ENCODE measurements around the gene ACTR8. TPM values are rescaled to one million over a fixed set of nuclear protein-coding genes. Genes with fewer than 3 reads are reported as not detected.

The ACTR8 gene
- total RNA-seq, 1 donor: 8.1 TPM

DNA sequence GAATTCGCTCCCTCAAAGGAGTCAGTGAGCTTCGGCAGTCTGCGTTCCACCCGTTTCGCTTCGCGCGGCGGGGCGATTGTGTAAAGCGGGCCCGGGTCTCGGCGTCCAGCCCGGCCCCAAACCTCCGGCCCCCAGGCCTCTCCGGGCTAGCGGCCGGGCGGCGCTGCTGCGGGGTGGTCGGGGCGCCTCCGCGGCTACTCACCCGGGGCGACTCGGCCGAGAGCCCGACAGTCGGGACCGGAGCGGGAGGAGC, 36.1 kb downstream of the ACTR8 start:
- Histone ChIP-seq H3K27me3 (ENCODE audit: insufficient read depth, low read length) (peaks cover 44% of the 10 kb centered on the region), H3K9me3 (ENCODE audit: low read depth, low read length) (no peaks in the 10 kb centered on the region), H3K4me3 (ENCODE audit: low read length) (peak overlapping the region; percentile 34), H3K4me1 (ENCODE audit: insufficient read depth, low read length) (peaks cover 11% of the 10 kb centered on the region)

- H3K27me3 ChIP-seq (ENCODE audit: insufficient read depth, low read length): peaks cover 44% of the 10 kb centered on the region
- H3K9me3 ChIP-seq (ENCODE audit: low read depth, low read length): no peaks in the 10 kb centered on the region
- H3K4me3 ChIP-seq (ENCODE audit: low read length): peak overlapping the region; percentile 34
- peaks cover 11% of the 10 kb centered on the region for H3K4me1 ChIP-seq (ENCODE audit: insufficient read depth, low read length)
These were observed 36.7 kb downstream of the ACTR8 start for GRCh38 chr3:53845103-53845880.

DNA sequence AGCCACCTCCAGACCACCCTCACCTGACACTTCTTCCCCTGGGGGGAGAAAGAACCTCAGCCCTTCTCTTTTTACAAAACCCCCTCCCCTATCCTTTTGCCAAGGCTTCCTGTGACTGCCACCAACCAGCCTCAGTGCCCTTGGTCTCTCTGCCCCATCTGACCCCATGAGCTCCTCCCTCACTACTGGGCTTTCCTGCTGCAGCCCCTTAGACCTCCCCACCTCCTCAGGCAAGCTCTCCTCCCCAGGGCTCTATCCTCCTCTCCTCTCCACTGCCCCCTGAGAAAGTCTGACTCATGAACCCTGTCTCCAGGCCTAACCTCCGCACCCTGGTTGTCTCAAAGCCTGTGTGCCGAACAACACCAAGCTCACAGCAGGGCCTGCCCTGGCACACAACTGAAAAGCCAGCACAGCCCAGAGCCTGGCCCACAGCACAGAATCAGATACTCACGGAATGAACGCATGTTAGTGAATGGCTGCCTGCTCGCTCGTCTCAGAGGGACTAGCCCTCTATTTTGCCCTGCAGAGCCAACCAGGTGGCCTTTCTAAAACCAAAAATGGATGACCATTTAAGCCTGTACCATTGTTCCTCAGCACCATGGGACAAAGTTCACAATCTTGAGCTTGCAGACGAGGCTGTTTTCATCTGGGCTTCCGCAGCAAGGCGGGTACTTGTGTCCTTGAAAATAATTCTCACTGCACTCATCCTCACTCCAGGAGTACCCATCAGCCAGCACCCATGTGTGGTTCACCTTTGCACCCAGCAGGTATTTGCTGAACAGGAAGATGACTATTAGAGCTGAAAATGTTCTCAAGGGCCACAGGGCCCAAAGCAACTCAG, 37.5 kb downstream of the ACTR8 start:
- H3K27me3 ChIP-seq (ENCODE audit: insufficient read depth, low read length): peaks cover 44% of the 10 kb centered on the region
- H3K9me3 ChIP-seq (ENCODE audit: low read depth, low read length): no peaks in the 10 kb centered on the region

DNA sequence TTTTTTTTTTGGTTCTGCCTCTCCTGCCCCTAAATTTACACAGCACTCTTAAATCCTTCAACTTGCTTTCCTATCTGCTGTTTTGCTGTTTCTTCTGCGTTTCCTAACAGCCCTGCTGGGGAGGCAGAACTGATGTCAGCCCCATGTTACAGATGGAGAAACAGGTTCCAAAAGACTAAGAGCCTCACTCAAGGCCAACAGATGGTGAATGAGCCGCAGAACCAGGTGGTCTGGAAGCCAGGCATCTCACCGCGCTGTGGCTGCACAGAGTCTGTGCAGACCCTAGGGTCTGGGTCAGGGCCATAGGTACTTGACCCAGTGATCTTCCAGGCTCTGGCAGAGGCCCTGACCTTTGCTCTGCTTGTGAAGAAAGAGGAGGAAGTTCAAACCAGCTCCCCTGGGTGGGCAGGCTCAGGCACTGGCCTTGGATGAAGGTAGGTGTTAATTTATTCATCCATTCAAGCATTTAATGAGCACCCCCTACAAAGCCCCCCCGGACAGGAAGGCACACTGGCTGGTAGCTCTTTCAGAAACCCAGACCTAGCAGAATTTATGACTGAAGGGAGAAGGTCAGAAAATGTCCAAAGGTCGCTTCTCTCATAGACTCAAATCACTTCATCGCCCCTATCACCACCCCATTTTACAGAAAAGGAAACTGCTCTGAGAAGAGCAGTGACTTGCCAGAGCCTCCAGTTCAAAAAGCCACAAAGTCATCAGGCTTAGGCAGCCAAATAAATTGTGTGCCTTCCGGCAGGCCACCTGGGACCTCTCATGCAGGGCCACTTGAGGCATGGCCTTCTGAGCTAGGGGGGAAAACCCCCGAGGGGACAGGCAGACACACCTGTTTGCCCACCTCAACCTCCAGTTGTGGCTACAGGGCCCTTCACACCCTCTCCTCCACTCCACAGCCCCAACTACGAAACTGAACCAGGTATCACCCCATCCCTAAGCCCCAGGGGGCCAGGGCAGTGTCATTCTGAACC, 38.5 kb downstream of the ACTR8 start:
- Histone ChIP-seq H3K4me3 (ENCODE audit: low read length) (no peak overlapping the region), H3K27me3 (ENCODE audit: insufficient read depth, low read length) (peaks cover 37% of the 10 kb centered on the region)

More for the DNA sequence above, 37.5 kb downstream of the ACTR8 start:
- Histone ChIP-seq H3K4me3 (ENCODE audit: low read length) (no peak overlapping the region), H3K4me1 (ENCODE audit: insufficient read depth, low read length) (peaks cover 11% of the 10 kb centered on the region)

DNA sequence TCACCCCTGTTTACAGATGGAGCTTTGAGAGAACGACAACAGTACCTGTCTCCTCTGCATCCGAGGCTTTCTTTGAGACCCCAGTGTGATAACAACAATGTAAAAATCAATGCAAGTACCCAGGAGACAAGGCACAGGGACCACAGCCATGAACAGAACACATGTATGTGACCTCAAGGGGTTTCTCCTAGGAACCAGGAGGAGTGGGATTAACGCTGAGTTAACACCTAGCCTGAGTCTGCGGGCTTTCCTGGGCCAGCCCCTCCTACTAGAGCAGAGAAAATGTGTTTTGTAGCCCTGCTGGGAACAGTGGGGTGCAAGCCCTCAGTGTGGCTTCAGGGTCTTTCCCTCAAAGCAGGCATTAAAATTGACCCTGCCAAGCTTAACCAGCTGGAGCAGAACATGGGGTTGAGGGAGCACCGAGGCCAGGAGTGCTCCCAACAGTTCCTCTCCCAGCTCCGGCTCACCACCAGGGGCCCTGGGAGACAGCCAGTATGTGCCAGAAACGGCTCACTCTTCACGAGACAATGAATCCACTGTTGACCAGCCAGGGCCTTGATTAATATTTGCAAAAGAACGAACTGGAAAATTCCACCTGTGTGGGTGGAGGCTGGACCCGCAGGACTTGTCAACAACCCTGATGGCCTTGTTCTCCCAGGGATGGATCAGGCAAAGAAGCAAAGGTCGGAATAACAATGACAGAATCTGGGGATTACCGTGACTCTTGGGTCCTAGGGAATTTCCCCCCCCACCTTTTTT, 39.3 kb downstream of the ACTR8 start:
- peaks cover 28% of the 10 kb centered on the region for H3K27me3 ChIP-seq (ENCODE audit: insufficient read depth, low read length)
- no peaks in the 10 kb centered on the region for H3K9me3 ChIP-seq (ENCODE audit: low read depth, low read length)
- no peak overlapping the region for H3K4me3 ChIP-seq (ENCODE audit: low read length)
- H3K4me1 ChIP-seq (ENCODE audit: insufficient read depth, low read length): peaks cover 11% of the 10 kb centered on the region

More for the DNA sequence above, 38.5 kb downstream of the ACTR8 start:
- H3K9me3 ChIP-seq (ENCODE audit: low read depth, low read length): no peaks in the 10 kb centered on the region
- peaks cover 11% of the 10 kb centered on the region for H3K4me1 ChIP-seq (ENCODE audit: insufficient read depth, low read length)

- Histone ChIP-seq H3K27me3 (ENCODE audit: insufficient read depth, low read length) (peaks cover 16% of the 10 kb centered on the region), H3K9me3 (ENCODE audit: low read depth, low read length) (no peaks in the 10 kb centered on the region)
These were observed 40.7 kb downstream of the ACTR8 start for GRCh38 chr3:53841296-53841695.

GRCh38 chr3:53837331-53837730, 44.6 kb downstream of the ACTR8 start:
- Histone ChIP-seq H3K27me3 (ENCODE audit: insufficient read depth, low read length) (no peaks in the 10 kb centered on the region), H3K4me3 (ENCODE audit: low read length) (no peak overlapping the region), H3K9me3 (ENCODE audit: low read depth, low read length) (no peaks in the 10 kb centered on the region), H3K4me1 (ENCODE audit: insufficient read depth, low read length) (peaks cover 22% of the 10 kb centered on the region)

More at GRCh38 chr3:53841296-53841695, 40.7 kb downstream of the ACTR8 start:
- peaks cover 6% of the 10 kb centered on the region for H3K4me1 ChIP-seq (ENCODE audit: insufficient read depth, low read length)
- H3K4me3 ChIP-seq (ENCODE audit: low read length): no peak overlapping the region

DNA sequence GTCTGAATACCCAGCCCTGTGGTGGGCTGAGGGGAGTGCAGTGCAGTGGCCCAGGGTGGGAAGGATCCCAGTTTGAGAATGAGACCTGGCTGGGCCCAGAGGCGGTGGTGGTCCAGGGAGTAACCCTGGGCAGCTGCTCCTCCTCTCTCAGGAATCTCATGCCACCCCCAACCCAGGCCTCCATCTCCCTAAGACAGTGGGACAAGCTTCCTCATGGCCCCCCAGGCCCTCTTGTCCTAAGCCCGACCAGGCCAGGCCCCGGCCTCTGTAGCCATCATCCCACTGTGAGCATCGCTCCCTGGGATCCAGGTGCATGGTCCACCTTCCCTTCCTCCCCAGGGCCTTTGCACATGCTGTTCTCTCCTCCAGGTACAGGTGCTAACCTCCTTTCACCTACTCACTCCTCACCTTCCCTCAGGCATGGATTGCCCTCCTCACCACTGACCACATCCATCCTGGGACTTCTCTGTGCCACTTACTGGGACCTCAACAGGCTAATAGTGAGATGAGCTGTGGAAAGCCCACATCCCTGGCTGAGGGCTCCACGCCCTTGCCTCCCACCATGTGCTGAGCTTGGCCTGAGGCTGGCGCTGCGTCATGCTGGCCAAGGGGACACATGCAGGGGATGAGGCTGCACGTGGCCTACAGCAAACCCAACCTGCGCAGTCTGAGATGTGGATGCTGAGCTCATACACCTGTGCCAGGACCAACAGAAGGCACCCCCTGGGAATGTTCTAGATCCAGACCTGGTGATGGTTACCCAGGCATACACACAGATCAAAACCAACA, 45.7 kb downstream of the ACTR8 start:
- Histone ChIP-seq H3K4me3 (ENCODE audit: low read length) (no peak overlapping the region), H3K9me3 (ENCODE audit: low read depth, low read length) (no peaks in the 10 kb centered on the region), H3K4me1 (ENCODE audit: insufficient read depth, low read length) (peaks cover 22% of the 10 kb centered on the region), H3K27me3 (ENCODE audit: insufficient read depth, low read length) (no peaks in the 10 kb centered on the region)

- H3K4me1 ChIP-seq (ENCODE audit: insufficient read depth, low read length): peaks cover 22% of the 10 kb centered on the region
- H3K9me3 ChIP-seq (ENCODE audit: low read depth, low read length): no peaks in the 10 kb centered on the region
- H3K27me3 ChIP-seq (ENCODE audit: insufficient read depth, low read length): no peaks in the 10 kb centered on the region
- H3K4me3 ChIP-seq (ENCODE audit: low read length): no peak overlapping the region
These were observed 46.7 kb downstream of the ACTR8 start for GRCh38 chr3:53835257-53835656.

GRCh38 chr3:53834429-53835095, 47.4 kb downstream of the ACTR8 start:
- H3K4me3 ChIP-seq (ENCODE audit: low read length): no peak overlapping the region
- H3K4me1 ChIP-seq (ENCODE audit: insufficient read depth, low read length): peaks cover 22% of the 10 kb centered on the region
- no peaks in the 10 kb centered on the region for H3K27me3 ChIP-seq (ENCODE audit: insufficient read depth, low read length)
- H3K9me3 ChIP-seq (ENCODE audit: low read depth, low read length): no peaks in the 10 kb centered on the region

- H3K9me3 ChIP-seq (ENCODE audit: low read depth, low read length): no peaks in the 10 kb centered on the region
- no peak overlapping the region for H3K4me3 ChIP-seq (ENCODE audit: low read length)
- H3K4me1 ChIP-seq (ENCODE audit: insufficient read depth, low read length): peaks cover 22% of the 10 kb centered on the region
- no peaks in the 10 kb centered on the region for H3K27me3 ChIP-seq (ENCODE audit: insufficient read depth, low read length)
These were observed 48.3 kb downstream of the ACTR8 start for GRCh38 chr3:53833700-53834099.

DNA sequence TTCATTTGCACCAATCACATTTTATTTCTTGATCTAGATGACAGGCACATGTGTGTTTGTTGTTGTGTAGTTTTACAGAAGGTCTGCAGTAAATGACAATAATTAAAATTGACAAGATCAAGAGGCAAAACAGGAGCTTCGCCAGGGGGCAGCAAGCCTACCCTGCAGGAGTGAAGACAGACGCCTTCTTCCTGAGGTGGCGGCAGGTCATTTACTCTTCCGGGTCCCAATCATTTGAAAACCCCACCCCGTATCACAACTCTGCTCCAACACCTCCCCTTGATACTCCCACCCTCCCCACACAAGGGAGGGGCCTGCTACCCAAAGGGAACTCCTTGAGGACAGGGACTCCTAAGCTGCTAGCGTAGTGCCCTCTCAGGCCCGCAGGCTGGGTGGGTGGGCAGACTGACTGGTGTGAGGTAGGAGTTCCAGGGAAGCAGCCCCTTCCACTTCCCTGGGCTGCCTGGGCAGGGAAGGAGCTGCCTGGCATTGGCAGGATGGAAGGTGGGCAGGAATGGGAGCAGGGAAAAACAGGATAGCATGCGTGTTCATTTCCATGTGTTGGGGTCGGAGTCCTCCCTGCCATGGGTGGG, 48.8 kb downstream of the ACTR8 start:
- Histone ChIP-seq H3K4me1 (ENCODE audit: insufficient read depth, low read length) (peaks cover 22% of the 10 kb centered on the region), H3K27me3 (ENCODE audit: insufficient read depth, low read length) (no peaks in the 10 kb centered on the region), H3K9me3 (ENCODE audit: low read depth, low read length) (no peaks in the 10 kb centered on the region), H3K4me3 (ENCODE audit: low read length) (no peak overlapping the region)

DNA sequence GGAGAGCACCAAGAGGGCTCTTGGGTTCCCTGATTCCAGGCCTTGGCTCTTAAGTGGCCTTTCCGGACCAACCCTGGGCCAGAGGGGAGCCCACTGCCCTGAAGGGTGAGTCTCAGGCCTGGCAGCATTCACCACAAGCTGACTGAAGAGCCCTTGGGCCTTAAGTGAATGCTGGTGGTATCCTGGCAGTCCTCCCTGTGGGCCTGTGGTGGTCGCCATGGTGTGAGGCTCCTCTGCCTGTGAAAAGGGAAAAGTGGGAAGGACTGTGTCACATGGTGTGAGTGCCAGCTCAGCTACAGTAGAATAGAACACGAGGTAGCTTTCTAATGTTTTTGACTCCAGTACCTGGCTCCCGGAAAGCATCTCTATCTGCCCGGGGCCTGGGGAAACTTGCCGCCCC, 51.0 kb downstream of the ACTR8 start:
- Histone ChIP-seq H3K9me3 (ENCODE audit: low read depth, low read length) (no peaks in the 10 kb centered on the region), H3K4me3 (ENCODE audit: low read length) (no peak overlapping the region), H3K4me1 (ENCODE audit: insufficient read depth, low read length) (peaks cover 22% of the 10 kb centered on the region), H3K27me3 (ENCODE audit: insufficient read depth, low read length) (no peaks in the 10 kb centered on the region)
